ENCODE measurements around the gene MYOT. TPM values are rescaled to one million over a fixed set of nuclear protein-coding genes. Genes with fewer than 3 reads are reported as not detected.

MYOT gene
- total RNA-seq, 1 experiment from 2014 or later, result not detected

Other genes starting within 250 kb of the MYOT start
- gene KLHL3, start 131.8 kb upstream of the MYOT start, total RNA-seq (2014; rRNA removed; shearing (Covaris generic)), result 0.05 TPM in 1 of 2 replicates, not detected in the other
- gene HNRNPA0, start 113.5 kb upstream of the MYOT start, total RNA-seq (2014; rRNA removed; shearing (Covaris generic)), result 15.8 and 21.0 TPM in 2 replicates
- not detected in 2 replicates for gene PKD2L2, start 21.6 kb downstream of the MYOT start, total RNA-seq (2014; rRNA removed; shearing (Covaris generic))
- 21.6 and 32.7 TPM in 2 replicates for gene FAM13B, start 165.2 kb downstream of the MYOT start, total RNA-seq (2014; rRNA removed; shearing (Covaris generic))
- not detected in 2 replicates for gene WNT8A, start 216.2 kb downstream of the MYOT start, total RNA-seq (2014; rRNA removed; shearing (Covaris generic))

All from SJSA1 (cell line).